ENCODE measurements around the gene PLEKHA8.

DNA sequence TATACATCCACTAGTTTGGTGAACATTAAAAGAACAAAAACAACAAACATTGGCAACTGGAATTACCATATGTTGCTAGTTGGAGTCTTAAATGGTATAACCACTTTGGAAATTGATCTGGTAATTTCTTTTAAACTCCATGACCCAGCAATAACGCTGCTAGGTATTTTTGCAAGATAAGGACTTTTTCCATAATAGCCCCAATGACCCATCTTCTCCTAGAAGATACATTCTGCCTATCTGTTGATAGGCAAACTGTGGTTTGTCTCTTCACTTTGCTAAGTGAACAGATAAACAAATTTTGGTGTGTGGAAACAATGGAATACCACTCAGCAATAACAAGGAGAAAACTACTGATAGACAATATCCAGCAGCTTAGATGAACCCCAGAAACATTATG lies 75.9 kb downstream of the PLEKHA8 start:
- TF ChIP-seq, protein P1, sequence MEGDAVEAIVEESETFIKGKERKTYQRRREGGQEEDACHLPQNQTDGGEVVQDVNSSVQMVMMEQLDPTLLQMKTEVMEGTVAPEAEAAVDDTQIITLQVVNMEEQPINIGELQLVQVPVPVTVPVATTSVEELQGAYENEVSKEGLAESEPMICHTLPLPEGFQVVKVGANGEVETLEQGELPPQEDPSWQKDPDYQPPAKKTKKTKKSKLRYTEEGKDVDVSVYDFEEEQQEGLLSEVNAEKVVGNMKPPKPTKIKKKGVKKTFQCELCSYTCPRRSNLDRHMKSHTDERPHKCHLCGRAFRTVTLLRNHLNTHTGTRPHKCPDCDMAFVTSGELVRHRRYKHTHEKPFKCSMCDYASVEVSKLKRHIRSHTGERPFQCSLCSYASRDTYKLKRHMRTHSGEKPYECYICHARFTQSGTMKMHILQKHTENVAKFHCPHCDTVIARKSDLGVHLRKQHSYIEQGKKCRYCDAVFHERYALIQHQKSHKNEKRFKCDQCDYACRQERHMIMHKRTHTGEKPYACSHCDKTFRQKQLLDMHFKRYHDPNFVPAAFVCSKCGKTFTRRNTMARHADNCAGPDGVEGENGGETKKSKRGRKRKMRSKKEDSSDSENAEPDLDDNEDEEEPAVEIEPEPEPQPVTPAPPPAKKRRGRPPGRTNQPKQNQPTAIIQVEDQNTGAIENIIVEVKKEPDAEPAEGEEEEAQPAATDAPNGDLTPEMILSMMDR (IDR thresholded peaks at IDR 0.05 in 4 of 5, conservative IDR thresholded peaks at IDR 0.05 in 1 of 5): no peak
- no peak for TF ChIP-seq POLR2A (IDR thresholded peaks at IDR 0.05)
